GM06990 (cell line): ENCODE measurements around the gene TMEM38A.

Source experiments
- DNase-seq: peaks from one replicate; pipeline ENCODE4 v3.0.0-alpha.2; 2011; ENCODE audit not compliant: insufficient read length; ENCODE audit errors: extremely low read depth
- H3K27me3 ChIP-seq: replicated peaks from 2 replicates; pipeline ENCODE4 v1.6.0; 2011; ENCODE audit warnings: low read length; ENCODE audit not compliant: control insufficient read depth, insufficient read depth
- H3K36me3 ChIP-seq: 2 replicates; pipeline ENCODE4 v1.5.1; 2011; ENCODE audit warnings: low read length; ENCODE audit not compliant: control insufficient read depth, insufficient read depth
- H3K4me3 ChIP-seq: replicated peaks from 2 replicates; pipeline ENCODE4 v1.5.1; 2011; ENCODE audit warnings: low read depth, mild to moderate bottlenecking, control low read depth, low read length
- CTCF ChIP-seq: IDR thresholded peaks from 2 replicates; pipeline ENCODE4 v1.5.1; 2011; ENCODE audit warnings: low read length, control low read depth, mild to moderate bottlenecking, inconsistent platforms; ENCODE audit not compliant: insufficient read depth, poor library complexity, severe bottlenecking

Gene TMEM38A

GRCh38 chr19:16660763-16661479, at the start of gene TMEM38A:
TMEM38A (plus strand) TSS chr19:16661139; CDS start chr19:16661218, 79 bp downstream.
- Histone ChIP-seq H3K4me3 (peak within 1 kb of the TSS; percentile 76), H3K27me3 (no peaks in the 10 kb centered on the region), H3K36me3 (peaks cover 13% of the 10 kb centered on the region)
- no peak for TF ChIP-seq CTCF
- peak; percentile 65 for DNase-seq

GRCh38 chr19:16612636-16613035, 48.3 kb upstream of the TMEM38A start:
- peaks cover 1% of the 10 kb centered on the region; the same call in 1 of the 2 replicates for H3K36me3 ChIP-seq
- H3K4me3 ChIP-seq, result no peak overlapping the region
- TF ChIP-seq CTCF, result no peak
- no peaks in the 10 kb centered on the region for H3K27me3 ChIP-seq
- DNase-seq, result no peak

- Histone ChIP-seq H3K36me3 (peaks cover 3% of the 10 kb centered on the region), H3K4me3 (no peak overlapping the region), H3K27me3 (no peaks in the 10 kb centered on the region)
- TF ChIP-seq CTCF, result no peak
- no peak for DNase-seq
These were observed 47.1 kb upstream of the TMEM38A start for GRCh38 chr19:16613841-16614240.

- Histone ChIP-seq H3K27me3 (no peaks in the 10 kb centered on the region), H3K4me3 (no peak overlapping the region), H3K36me3 (peaks cover 3% of the 10 kb centered on the region)
- no peak for DNase-seq
- no peak for TF ChIP-seq CTCF
These were observed 46.0 kb upstream of the TMEM38A start for GRCh38 chr19:16614941-16615340.

- no peak for TF ChIP-seq CTCF
- no peak overlapping the region for H3K4me3 ChIP-seq
- peaks cover 3% of the 10 kb centered on the region for H3K36me3 ChIP-seq
- DNase-seq, result no peak
- H3K27me3 ChIP-seq, result no peaks in the 10 kb centered on the region
These were observed 45.1 kb upstream of the TMEM38A start for GRCh38 chr19:16615808-16616207.
